NCI-H1436 (cell line): Measurements from ENCODE around the gene LYL1.

ENCODE experiments used
- DNase-seq: peaks from one replicate; lab custom pipeline; 2025; lab: John Stamatoyannopoulos, UW

The LYL1 gene

DNA sequence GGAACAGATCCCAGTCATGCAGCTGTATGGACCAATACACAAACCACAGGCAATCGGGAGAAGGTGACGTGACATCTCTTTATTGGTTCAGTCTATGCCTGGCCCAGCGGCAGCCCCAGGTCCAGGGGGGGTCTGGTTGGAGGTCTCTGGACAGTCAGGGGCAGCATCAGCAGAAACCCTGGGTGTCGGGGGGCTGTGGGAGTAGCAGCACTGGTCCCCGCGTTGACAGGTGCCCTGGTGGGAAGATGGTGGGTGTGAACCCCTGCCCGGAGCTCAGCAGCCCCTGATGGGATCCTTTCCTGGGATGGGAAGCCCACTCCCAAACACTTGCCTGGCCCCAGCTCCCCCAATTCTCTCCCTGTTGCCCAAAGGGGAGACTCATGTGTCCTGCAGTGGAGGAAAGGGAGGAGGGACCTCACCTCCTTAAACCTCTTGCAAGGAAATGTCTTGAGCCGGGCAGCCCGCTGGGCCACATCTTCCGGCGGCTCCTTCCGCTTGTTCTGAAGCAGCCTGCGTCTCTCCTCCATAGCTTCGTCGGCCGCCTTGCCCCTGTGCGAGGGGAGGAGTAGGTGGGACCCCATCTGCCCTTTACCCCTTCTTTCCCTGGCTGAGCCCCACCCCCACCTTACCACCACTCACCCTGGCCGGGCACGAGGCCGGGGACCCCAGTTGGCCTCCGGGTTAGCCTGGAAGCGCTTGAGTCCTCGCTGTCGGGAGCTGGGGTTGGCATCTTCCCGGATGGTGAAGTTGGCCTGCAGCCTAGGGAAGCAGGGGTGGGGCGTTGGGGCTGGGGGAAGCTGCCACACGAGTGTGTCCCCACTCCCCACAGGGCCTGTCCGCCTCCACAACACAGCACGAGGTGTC is 2.4 kb upstream of the LYL1 start:
- no peak for DNase-seq

DNA sequence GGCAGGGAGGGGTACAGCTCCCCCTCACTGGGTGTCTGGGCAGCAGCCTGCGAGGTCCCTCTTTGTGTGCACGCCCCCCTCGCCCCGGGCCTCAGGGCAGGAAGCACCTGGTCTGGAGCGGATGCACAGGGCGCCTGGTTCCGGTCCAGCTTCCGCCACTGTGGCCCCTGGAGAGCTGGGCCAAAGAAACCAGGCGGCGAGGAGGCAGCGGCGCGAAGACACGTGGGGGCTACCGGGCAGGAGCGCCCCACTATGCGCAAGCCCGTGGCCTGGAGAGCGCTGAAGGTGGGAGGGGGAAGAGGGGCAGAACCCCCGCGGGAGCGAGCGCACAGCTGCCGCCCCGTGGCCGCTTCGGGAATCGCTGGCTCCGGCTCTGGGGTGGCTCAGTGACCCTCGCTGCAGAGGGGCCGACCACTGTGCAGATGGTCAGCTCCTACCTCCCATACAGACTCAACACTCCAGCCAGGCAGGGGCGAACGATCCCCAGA is 1.7 kb upstream of the LYL1 start:
- DNase-seq: no peak

DNA sequence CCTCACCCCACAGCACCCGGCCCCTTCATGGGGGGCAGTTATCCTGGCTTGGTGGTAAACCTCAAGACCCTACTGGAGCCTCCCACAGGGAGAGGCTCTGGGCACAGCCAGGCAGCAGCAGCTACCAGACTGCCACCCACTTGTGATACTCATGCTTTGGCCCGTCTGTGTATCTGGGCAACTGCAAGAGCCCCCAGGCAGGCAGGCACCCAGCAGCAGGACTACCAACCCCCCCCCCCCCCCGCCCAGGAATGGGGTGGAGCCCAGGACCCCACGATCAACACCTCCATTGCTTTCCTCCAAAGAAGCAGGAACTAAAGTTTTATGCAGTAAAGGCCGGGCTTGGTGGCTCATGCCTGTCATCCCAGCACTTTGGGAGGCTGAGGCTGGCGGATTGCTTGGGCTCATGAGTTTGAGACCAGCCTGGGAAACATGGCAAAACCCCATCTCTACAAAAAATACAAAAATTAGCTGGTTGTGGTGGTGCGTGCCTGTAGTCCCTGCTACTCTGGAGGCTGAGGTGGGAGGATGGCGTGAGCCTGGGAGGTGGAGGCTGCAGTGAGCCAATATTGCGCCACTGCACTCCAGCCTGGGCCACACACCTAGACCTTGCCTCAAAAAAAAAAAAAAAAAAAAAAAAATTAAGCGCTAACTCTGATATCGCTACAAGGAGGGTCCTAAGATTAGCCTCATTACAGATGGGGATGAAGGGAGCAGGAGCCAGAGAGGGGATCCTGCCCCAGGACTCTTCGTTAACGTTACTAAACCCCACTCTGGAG is 1.1 kb upstream of the LYL1 start:
- DNase-seq: no peak

DNA sequence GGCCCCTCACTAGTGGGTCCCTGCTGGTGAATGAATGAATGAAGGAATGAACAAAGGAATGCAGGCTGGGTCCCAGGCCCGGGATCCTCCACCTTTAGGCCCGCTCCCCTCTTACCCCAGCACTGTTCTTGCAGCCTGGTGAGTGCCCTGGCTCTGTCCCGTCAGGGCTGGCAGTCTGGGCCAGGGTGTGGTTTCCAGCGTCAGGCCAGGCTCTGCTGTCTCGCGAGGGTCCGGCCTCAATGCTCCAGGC is 317 bp downstream of the LYL1 start:
- no peak for DNase-seq

DNA sequence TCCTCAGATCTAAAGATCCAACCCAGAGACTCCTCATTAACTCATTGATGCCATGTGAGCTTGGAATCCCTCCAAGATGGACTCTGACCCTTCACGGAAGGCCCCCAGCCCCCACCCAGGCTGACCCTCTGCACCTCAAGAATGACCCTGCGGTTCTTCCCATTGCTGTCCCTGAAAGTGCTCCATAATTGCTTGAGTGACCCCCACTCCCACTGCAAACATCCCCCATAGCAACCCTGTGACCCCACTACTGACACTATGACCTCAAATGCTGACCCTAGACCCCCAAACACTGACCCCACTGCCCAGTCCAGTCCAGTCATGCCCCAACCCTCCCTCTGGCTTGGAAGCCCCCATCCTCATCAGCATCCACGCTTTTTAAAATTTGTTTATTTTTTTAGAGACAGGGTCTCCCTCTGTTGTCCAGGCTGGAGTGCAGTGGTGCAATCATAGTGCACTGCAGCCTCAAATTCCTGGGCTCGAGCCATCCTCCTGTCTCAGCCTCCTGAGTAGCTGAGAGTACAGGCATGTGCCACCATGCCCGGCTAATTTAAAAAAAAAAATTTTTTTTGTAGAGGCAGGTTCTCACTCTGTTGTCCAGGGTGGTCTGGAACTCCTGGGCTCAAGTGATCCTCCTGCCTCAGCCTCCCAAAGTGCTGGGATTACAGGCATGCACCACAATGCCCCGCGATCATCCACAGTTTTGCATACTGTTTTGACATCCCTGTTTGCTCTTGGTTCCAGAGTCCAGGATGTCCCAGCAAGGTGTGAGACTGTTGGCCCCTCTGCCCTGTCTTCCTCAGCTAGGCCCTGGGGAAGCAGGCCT is 855 bp downstream of the LYL1 start:
- DNase-seq: no peak

DNA sequence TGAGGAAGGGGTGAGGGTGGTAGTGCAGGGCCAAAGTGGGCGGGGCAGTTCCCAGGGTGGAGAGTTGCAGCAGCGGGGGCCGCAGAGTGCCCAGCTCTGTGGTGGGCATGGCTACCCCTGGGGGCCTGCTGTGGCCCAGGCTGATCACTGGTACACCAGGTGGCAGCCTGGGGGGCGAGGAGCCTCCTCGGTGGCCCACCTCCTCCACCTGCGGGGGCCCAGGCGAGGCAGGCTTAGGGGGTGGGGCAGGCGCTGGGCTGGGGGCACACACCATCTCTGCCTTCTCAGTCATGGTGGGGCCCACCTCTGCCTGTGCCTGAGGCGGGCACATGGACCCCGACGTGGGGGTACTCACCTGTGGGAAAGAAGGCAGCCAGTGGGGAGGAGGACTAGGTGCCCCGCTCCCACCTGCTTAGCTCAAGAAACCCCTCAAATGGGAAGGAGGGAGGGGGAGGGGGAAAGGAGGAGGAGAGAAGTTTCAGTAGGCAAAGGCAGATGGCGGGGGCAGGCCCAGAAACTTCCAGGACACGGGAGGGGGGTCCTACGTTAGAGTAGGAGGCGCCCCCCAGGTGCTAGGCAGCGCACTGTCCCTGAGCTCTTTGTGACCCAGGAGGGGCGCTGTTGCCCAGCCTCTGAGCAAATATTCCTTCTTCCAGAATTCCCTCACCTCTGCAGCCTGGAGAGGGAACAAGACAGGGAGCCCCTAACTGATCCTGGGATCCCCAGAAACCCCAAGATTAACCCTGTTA is 1.6 kb downstream of the LYL1 start:
- DNase-seq: no peak

DNA sequence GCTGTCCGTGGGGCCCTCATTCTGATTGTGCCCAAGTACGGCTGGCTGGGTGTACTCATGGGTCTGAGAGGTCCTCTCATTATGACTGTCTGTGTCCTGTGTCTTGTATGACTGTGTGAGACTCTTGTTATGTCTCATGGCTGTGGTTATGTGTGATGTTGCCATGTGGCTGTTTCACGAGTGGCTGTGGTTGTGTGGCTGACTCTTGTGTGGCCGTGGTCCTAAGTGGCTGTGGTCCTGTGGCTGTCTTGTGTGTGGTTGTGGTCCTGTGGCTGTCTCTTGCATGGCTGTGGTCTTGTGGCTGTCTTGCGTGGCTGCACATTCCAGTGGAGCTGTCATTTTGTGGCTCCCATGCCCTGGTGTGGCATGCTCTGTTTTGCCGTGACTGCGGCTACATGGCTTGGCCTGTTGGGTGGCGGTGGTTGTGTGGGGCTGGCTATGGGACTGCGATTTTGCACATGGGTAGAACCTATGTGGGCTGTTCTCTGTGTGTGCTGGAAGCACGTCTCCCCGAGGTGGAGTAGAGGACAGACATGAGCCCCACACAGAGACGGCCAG is 2.5 kb downstream of the LYL1 start:
- no peak for DNase-seq

DNA sequence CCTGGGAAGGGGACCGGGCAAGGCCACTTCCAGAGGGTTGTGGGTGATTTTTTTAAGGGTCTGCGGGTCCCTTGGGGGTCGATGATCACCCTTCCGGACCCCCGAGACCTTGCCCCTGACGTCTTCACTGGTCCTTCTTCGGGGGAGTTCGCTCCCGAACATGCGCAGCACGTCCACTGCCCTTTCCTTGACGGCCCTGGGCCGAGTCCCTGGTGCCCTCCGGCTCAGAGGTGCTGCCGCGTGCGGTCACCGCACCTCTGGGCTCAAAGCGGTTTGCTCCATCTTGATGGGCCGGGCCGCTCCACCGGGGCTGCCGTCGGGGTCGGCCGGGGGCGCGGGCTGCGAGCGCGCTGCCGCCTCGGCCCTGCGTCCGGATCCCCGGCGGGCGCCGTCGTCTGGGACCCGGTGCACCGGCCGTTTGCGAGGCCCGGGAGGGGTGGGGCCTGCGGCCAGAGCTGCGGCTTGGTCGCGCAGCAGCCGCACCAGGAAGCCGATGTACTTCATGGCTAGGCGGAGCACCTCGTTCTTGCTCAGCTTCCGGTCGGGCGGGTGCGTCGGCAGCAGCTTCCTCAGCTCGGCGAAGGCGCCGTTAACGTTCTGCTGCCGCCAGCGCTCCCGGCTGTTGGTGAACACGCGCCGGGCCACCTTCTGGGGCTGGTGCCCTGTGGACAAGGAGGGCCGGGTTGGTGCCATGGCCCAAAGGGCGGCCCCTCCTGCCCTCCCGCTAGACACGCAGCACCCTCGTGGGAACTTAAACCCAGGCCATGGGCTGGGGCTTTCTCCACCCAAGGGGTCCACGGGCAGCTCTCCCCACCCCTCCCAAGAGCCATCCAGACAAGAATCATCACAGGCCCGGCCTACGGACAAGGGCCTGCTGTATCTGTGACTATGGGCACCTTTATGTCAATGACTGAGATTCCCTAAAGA is 3.3 kb downstream of the LYL1 start:
- DNase-seq: peak; percentile 32

DNA sequence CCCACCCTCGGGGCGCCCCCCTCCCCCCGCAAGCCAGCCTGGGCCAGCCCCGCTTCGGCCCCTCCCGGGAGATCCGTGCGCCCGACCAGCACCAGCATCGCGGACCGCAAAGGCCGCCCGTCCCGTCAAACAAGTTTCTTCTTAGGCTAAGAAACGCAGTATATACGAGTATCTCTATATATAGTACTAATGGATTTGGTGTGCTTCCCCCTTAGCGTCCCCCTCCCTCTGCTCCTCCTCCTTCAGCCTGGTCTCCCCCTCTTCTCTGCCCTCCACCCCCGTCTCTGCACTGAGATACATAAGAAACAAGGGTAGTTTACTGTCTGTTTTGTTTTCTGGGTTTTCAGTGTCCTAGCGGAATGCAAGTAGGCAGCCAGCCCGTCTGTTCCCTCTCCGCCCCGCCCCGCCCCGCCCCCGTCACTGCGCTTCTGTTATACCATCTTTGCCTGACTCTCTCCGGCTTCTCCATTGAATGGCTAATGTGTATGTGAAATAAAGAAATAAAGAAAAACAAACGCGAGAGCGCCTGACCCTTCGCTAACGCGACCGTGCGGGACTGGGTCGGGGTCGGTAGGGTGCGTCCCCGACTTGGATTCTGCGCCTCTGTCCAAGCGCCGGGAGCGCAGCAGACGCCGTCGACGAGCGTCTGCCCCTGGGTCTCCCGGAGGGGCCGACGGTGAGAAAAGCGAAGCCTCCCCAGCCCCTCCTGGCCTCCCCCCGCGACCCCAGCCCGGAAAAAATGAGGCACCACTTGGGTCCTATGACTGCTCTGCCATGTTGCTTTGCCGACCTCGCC is 4.2 kb downstream of the LYL1 start:
- DNase-seq: no peak

DNA sequence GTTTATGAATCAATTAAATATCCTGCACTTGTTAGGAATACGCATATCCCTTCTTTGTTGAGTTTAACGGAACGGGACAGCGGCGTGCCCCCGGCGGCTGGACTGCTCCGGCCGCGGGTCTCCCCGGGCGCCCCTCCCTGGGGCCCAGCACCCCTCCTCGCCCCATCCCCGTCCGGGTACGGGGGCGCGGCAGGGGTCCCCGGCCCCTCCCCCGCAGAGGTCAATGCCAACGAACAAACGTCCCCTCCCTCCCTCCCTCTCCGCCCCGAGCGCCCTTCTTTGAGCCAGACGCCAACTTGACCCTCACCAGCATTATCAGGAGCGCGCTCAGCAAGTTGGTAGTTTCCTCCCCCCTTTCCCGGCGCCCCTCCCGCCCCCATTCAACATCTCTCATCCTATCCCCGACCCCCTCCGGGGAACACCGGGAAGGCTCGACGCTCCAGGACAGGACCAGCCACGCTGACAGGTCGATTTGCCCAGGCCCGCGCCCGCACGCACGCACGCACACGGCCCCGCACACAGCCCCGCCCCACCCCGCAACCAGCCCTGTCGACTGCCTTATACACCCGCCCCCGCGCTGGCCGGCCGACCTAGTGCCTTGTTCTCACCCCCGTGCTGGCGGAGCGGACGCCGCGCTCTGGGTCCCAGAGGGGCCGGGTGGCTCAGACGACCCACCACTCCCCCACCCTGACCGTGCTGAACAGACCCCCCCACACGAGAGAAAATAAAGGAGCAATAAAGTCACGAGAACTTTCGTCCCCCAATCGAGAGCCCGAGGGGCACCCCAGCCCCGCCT is 5.0 kb downstream of the LYL1 start:
- no peak for DNase-seq

DNA sequence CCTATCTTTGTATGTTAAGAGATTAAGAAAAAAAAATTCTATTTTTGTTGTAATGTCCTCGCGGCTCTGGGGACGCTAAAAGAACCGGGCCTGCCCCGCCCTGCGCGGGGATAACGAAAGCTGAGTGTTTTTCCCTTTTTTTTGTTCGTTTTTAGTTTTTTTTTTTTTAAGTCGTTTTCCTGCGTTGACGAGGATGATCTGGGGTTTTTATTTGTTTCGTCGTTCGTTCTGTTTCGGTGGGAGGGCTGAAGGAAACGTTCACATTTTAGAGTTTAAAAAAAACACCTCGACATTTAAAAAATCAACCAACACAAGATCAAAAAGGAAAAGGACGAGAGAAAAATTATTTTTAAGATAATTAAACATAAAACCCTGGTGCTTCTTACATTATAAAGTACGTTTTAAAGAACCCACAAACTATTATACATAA is 5.6 kb downstream of the LYL1 start:
- no peak for DNase-seq

DNA sequence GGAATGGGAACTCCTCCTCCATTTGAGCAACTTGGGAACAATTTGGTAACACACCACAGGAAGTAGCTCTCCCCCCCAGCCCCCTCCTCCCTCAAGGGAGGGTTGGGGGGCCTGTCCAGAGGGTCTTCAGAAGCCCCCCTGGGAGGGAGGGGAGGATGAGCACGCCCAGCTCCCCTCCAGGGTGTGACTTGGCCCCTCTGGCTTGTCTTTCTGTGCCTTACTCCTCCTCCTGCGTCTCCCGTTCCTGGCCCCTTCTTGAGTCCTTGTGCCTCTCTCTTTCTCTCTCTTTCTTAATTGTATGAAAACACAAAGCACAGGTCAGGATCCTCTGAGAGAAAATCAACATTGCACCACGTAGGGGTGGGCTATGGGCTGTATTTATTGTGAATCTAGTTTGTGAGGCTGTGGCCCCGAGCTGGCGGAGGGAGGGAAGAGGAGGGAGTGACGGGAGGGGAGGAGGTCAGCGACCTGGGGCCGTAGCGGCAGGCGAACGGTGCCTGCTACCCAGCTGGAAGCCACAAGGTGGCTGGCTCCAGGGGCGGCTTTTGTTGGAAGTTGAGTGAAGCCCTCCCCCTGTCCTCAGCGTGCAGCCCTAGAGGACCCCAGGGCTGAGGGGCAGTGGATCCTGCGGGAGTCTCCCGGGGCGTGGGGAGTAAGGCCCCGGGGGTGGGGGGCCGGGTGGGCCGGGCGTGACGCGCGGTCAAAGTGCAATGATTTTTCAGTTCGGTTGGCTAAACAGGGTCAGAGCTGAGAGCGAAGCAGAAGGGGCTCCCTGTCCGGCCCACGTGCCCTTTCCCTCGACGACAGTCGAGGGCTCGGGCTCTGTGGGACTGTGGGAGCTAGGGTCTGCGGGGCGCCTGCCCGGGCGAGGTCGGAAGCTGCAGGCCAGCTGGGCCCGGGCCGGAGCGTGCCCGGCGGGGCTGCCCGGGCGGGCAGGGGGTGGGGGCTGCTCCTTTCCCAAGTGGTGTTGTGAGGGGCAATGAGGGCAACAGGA is 6.4 kb downstream of the LYL1 start:
- no peak for DNase-seq

DNA sequence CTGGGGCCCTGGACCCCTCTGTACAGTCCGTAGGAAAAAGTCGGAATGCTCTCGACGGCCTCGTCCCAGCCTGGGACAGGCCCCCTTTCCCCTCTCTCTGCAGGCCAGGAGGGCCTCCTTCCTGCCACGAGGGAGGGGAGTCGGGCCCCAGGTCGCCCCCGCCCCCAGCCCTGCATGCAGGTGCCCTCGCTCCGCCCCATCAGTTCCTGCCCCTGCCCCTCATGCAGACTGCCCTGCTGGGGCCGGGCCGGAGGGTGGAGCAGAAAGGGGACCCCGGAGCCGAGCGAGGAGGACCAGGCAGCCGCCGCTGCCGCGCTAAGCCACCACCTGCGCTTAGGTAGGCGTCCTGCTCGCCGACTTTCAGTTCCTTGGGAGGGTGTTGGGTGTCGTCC is 7.3 kb downstream of the LYL1 start:
- DNase-seq: no peak

DNA sequence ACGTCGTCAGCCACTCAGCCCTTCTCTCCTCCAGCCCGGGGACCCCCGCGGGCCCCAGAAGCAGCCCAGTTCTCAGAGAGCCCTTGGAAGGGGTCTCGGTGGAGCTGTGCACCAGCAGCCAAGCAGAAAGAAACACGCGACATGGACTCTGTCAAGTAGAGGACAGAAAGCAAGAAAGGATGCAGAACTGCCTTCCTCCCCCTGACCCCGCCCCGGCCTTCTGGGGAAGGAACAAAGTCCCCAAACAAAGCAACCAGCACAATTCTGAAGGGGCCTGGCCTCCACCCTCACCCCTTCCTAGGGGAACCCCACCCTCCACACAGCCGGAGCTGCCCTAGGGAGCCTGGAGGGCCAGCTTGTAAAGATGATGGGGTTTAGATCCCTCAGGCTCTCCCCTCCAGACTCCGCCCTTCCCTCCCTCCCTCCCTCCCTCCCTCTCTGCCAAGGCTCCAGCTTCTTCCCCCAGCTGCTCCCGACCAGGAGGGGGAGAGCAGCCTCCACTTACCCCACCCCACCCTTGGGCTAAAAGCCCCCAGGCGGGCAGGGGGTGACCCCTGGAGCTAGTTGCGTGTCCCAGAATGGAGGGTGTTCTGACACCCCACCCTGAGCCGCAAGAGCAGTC is 7.8 kb downstream of the LYL1 start:
- DNase-seq: no peak

DNA sequence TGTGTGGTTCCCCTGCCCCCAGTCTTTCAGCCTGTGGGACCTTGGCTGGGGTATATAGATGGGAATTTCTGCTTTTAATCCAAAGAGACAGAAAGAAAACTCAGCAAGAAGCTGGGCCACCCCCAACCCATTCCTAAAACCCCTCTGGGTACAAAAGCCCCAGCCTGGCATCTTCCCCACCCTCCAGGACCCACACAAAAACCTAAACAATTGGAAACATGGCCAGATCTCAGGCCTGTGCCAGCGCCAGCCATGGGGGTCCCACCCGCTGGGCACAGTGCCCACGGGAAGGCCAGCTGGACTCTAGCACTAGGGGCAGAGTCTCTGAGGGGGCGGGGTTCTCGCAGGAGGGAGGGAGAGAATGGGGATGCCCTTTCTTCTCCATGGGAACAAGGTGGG is 8.6 kb downstream of the LYL1 start:
- DNase-seq: no peak

DNA sequence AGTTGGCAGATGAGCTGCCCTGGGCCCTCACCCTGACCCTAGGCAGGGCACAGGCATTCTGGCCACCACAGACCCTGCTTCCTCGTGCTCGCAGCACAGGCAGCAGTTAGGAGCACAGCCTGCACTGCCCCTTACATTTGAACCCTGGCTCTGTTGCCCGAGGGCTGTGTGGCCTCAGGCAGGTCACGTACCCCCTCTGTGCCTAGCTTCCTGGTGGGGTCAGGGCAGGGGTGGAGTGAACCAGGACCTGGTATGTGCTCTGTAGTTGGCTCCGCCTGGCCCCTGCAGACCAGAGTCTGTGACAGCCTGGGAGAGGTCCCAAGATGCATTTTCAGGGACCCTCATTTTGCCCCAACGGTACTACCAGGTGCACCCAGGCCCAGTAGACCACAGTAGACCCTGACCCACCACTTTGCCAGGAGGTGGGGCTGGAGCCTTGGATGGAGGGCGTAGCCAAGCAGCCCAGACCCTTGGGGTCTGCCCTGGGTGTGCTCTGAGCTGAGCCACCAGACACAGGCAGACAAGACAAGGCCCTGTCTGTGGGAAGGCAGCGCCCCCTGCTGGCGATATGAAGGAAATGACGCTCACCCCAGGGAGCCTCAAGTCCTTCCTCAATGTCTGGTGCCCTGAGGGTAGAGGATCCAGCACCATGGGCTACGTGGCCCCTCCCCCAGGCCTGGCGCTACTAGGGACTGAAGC is 9.1 kb downstream of the LYL1 start:
- DNase-seq: peak; percentile 69
